ENCODE results near the gene SLCO2A1. TPM values are rescaled to one million over a fixed set of nuclear protein-coding genes. Genes with fewer than 3 reads are reported as not detected.

SLCO2A1 gene
- total RNA-seq, 1 donor from 2014 or later, result 4.9 TPM

- DNase-seq, result peak; percentile 54
Observed at GRCh38 chr3:134060561-134061385, 31.0 kb upstream of the SLCO2A1 start.

- peak; percentile 30 for DNase-seq
Observed at GRCh38 chr3:134059671-134060560, 30.2 kb upstream of the SLCO2A1 start.

- DNase-seq, result no peak
Observed at GRCh38 chr3:134059035-134059601, 29.4 kb upstream of the SLCO2A1 start.

GRCh38 chr3:134057654-134058110 lies 28.0 kb upstream of the SLCO2A1 start:
- DNase-seq, result no peak

GRCh38 chr3:134057006-134057653 lies 27.4 kb upstream of the SLCO2A1 start:
- no peak for DNase-seq

GRCh38 chr3:134056464-134056891 lies 26.8 kb upstream of the SLCO2A1 start:
- DNase-seq, result no peak

GRCh38 chr3:134055661-134056060 lies 25.9 kb upstream of the SLCO2A1 start:
- no peak for DNase-seq

- no peak for DNase-seq
Observed at GRCh38 chr3:134054881-134055280, 25.2 kb upstream of the SLCO2A1 start.

GRCh38 chr3:134054231-134054630 lies 24.5 kb upstream of the SLCO2A1 start:
- no peak for DNase-seq

- no peak for DNase-seq
Observed at GRCh38 chr3:134052370-134052769, 22.6 kb upstream of the SLCO2A1 start.

GRCh38 chr3:134049676-134050075 lies 20.0 kb upstream of the SLCO2A1 start:
- no peak for DNase-seq

- no peak for DNase-seq
Observed at GRCh38 chr3:134048278-134048996, 18.7 kb upstream of the SLCO2A1 start.

- DNase-seq, result no peak
Observed at GRCh38 chr3:134044459-134044858, 14.7 kb upstream of the SLCO2A1 start.

- DNase-seq, result no peak
Observed at GRCh38 chr3:134040066-134040465, 10.3 kb upstream of the SLCO2A1 start.

- DNase-seq, result peak; percentile 37
Observed at GRCh38 chr3:134039161-134039862, 9.6 kb upstream of the SLCO2A1 start.

- DNase-seq, result no peak
Observed at GRCh38 chr3:134038716-134039115, 9.0 kb upstream of the SLCO2A1 start.

GRCh38 chr3:134038071-134038491 lies 8.4 kb upstream of the SLCO2A1 start:
- DNase-seq, result no peak

- no peak for DNase-seq
Observed at GRCh38 chr3:134037168-134037567, 7.4 kb upstream of the SLCO2A1 start.

- DNase-seq, result no peak
Observed at GRCh38 chr3:134036291-134036690, 6.6 kb upstream of the SLCO2A1 start.

- DNase-seq, result no peak
Observed at GRCh38 chr3:134035836-134036235, 6.1 kb upstream of the SLCO2A1 start.
